ENCODE data around the gene NAV3.

The NAV3 gene

DNA sequence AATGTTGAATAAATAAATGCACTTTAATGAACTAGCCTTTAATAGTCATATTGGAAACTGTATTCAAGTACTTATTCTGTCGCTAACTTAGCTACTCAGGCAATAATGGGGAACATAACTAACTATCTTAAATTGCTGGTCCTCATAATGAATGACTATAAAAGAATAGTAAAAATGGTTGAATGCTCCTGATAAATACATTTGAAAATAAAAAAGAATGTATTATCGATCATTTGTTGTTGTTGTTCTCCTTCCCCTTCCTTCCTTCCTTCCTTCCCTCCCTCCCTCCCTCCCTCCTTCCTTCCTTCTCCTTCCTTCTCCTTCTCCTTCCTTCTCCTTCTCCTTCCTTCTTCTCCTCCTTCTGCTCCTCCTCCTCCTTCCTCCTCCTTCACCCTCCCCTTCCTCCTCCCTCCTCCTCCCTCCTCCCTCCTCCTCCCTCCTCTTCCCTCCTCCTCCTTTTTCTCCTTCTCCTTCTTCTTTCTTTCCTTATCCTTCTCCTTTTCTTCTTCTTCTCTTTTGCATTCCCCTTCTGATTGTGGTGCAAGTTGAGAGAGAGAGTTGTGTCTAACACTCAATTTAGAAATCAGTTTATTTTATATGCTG is 133.0 kb downstream of the NAV3 start:
- TF ChIP-seq CTCF (IDR thresholded peaks at IDR 0.05; ENCODE audit: insufficient read depth, low read length), result no peak
- no peak for TF ChIP-seq REST (IDR thresholded peaks at IDR 0.05; ENCODE audit: insufficient replicate concordance, low read depth)
- no peak for TF ChIP-seq SPI1 (IDR thresholded peaks at IDR 0.05; ENCODE audit: borderline replicate concordance, low read depth)
- TF ChIP-seq GABPA (IDR thresholded peaks at IDR 0.05; ENCODE audit: low read depth), result no peak
- TF ChIP-seq POLR2AphosphoS5 (IDR thresholded peaks at IDR 0.05; ENCODE audit: low read depth), result no peak
- Histone ChIP-seq H3K27me3 (ENCODE audit: insufficient read depth, poor library complexity, severe bottlenecking) (no peaks in the 10 kb centered on the region), H3K4me3 (replicated peaks; ENCODE audit: insufficient read depth, low read length) (no peak overlapping the region), H3K27ac (replicated peaks) (no peak overlapping the region)
- no peak for DNase-seq (ENCODE audit: low read depth in 1 of 2, low spot score in 1 of 2)

GRCh38 chr12:77965790-77966189 is 135.1 kb downstream of the NAV3 start:
- Histone ChIP-seq H3K4me3 (replicated peaks; ENCODE audit: insufficient read depth, low read length) (no peak overlapping the region), H3K27ac (replicated peaks) (no peak overlapping the region), H3K27me3 (ENCODE audit: insufficient read depth, poor library complexity, severe bottlenecking) (no peaks in the 10 kb centered on the region)
- TF ChIP-seq CTCF (IDR thresholded peaks at IDR 0.05; ENCODE audit: insufficient read depth, low read length), result no peak
- no peak for TF ChIP-seq POLR2AphosphoS5 (IDR thresholded peaks at IDR 0.05; ENCODE audit: low read depth)
- TF ChIP-seq SPI1 (IDR thresholded peaks at IDR 0.05; ENCODE audit: borderline replicate concordance, low read depth), result no peak
- no peak for TF ChIP-seq REST (IDR thresholded peaks at IDR 0.05; ENCODE audit: insufficient replicate concordance, low read depth)
- no peak for TF ChIP-seq GABPA (IDR thresholded peaks at IDR 0.05; ENCODE audit: low read depth)
- DNase-seq (ENCODE audit: low read depth in 1 of 2, low spot score in 1 of 2), result no peak

GRCh38 chr12:77968021-77968420 is 137.3 kb downstream of the NAV3 start:
- H3K4me3 ChIP-seq (replicated peaks; ENCODE audit: insufficient read depth, low read length), result no peak overlapping the region

More at GRCh38 chr12:77968021-77968420, 137.3 kb downstream of the NAV3 start:
- no peak for DNase-seq (ENCODE audit: low read depth in 1 of 2, low spot score in 1 of 2)
- TF ChIP-seq CTCF (IDR thresholded peaks at IDR 0.05; ENCODE audit: insufficient read depth, low read length) (no peak), GABPA (IDR thresholded peaks at IDR 0.05; ENCODE audit: low read depth) (no peak), REST (IDR thresholded peaks at IDR 0.05; ENCODE audit: insufficient replicate concordance, low read depth) (no peak), POLR2AphosphoS5 (IDR thresholded peaks at IDR 0.05; ENCODE audit: low read depth) (no peak), SPI1 (IDR thresholded peaks at IDR 0.05; ENCODE audit: borderline replicate concordance, low read depth) (no peak)
- Histone ChIP-seq H3K27me3 (ENCODE audit: insufficient read depth, poor library complexity, severe bottlenecking) (no peaks in the 10 kb centered on the region), H3K27ac (replicated peaks) (no peak overlapping the region)

Measured in HL-60 (cell line).